GM19239 (cell line): ENCODE measurements around the gene WNT7B.

Experiments used
- DNase-seq: peaks from one replicate; pipeline ENCODE4 v3.0.0; 2011; ENCODE audit warnings: low spot score; ENCODE audit not compliant: insufficient read length
- FAIRE-seq: peaks from 2 replicates; lab custom pipeline; 2011; peaks lifted over from hg19 to GRCh38; lab: Jason Lieb, UNC

Gene WNT7B

DNA sequence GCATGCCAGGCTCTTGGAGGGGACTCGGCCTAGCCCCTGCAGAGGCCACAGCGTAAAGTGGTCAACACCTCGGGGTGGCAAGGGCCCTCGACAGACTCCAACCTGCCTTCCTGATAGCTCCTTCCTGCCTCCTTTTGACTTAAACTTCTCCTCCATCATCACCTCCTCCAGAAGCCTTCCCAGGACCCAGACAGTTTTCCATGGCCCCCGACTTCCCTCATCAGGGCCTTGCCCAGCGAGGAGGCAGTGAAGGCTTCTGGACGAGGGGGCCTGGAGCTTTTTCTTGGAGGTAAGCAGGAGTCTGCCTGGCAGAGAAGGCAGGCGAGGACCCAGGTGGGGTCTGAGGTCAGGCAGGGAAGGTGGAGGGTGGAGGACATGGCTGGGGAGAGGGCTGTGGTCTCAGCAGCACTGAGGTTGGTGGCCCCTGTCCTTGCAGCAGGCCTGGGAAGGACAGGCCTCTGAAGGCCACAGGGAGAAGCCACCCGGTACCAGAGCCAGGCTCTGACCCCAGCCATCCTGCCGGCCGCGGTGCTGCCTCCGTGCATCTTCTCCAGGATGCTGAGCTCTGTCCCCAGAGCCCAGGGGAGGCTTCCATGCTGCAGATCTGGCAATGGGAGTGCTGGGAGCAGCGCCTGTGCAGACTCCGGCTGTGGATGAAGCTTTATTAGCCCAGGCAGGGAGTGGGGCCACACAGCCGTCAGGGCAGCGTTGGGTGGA, 81.4 kb downstream of the WNT7B start:
- DNase-seq, result no peak
- FAIRE-seq, result no peak

DNA sequence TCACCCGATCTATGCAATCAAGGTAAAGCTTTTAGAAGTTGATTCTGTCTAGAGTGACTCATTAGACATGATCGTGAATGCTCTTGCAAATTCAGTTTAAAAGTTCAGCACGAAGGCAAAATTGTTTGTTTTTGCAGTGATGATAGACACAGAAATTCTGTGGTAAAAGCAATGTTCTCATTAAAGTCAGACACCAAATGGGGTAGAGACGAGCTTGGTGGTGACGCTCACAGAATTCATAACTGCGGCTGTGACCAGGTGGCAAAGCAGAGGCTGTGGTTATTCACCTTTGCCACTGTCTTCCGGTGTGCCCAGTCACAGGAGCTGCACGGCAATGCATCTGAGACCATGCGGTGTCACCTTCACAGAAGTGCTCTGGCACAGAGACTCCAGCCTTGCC, 83.4 kb downstream of the WNT7B start:
- DNase-seq (no peak), FAIRE-seq (no peak)

DNA sequence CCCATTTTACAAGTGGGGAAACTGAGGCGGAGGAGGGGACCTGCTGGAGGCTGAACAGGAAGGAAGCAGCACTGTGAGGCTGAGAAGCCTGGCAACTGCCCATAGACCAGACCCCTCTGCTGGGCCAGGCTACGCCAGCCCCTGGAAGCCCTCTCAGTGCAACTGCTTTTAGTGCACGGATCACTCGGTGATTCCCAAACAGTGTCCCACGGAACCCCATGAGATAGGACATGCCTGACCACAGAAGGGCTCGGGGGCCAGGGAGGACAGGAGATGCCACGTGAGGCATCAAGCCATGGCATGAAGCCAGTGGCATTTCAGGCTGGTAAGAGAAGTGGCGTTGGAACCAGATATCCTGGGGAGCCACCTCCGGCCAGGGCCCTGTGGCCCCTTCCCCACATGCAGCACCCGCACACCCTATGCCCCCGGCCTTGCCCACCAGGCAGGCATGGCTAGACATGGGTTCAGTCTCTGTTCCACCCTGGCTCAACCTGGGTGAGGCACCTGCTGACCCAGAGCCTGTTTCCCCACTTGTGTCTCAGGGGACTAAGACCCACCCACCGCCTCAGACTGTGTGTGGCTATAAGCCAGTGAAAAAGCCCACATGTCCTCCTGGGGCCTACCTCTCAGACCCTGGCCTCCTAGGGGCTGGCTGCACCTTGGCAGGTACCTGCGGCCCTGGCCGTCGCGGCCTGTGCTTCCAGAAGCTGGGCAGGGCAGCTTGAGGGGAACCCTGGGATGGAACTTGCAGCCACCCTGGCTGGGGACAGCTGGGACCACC, 84.1 kb downstream of the WNT7B start:
- DNase-seq (no peak), FAIRE-seq (no peak)

DNA sequence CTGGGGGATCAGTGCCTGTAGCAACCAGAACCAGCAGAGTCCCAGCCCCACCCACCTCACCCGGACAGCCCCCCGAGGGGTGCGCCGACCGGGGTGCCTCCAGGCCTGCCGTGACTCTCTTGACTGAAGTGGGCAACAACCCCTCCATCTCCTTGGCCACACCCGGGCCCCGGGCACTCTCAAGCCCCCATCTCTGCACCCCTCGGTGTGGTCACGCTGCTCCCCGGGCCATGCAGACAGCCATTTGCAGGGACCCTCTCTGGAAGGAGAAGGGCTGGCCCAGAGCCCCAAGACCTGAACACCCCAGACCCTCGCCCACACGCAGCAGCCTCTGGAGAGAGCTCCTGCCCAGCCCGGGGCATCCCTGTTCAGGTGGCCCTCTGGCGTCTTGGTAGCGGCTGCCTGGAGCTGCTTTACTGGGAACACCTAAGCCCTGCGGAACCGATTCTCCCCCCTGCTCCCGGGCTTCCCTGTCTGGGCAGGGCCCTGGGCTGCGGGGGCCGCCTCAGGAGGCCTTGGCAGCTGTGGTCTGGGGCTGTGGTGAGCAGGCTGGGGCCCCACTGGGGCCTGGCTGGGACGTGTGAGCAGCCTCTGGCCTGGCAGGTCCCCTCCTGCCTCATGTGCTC, 84.9 kb downstream of the WNT7B start:
- FAIRE-seq (no peak), DNase-seq (no peak)

DNA sequence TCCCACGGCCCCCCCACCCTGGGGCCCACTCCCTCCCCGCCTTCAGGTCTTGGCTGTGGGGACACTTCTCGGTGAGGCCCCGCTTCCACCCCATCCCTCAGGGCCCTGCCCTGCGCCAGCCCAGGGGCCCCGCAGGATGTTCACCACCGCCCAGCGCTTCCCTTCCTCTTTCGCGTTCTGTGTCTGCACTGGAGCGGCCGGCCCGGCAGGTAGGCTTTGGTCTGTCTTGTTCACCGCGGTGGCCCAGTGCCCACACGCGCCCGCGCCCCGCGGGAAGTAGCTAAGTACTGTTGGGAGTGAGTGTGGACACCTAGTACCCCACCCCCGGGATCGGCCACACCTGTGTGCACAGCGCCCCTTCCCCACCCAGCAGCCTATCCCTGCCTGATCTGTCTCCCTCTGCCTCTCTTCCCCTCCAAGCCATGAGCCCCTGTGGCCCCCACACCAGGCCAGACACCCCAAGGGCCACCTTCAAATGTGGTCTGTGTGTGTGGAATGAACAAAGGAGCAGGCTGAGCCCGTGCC, 85.4 kb downstream of the WNT7B start:
- no peak for DNase-seq
- FAIRE-seq, result no peak

DNA sequence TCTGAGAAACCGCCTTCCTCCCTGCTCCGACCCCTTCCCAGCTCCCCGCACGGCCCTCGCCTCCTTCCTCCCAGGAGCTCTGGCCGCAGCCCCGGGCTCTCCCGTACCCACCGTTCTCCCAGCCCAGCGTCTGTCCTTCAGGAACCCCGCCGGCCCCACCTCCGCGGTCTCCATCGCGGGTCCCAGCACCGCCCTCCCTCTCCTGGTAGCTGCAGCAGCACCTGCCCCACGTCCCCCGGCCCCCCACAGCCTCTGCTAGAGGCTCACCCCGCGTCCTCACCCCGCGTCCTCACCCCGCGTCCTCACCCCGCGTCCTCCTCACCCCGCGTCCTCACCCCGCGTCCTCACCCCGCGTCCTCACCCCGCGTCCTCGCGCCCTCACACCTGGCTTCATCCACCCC, 85.9 kb downstream of the WNT7B start:
- FAIRE-seq (no peak), DNase-seq (no peak)

DNA sequence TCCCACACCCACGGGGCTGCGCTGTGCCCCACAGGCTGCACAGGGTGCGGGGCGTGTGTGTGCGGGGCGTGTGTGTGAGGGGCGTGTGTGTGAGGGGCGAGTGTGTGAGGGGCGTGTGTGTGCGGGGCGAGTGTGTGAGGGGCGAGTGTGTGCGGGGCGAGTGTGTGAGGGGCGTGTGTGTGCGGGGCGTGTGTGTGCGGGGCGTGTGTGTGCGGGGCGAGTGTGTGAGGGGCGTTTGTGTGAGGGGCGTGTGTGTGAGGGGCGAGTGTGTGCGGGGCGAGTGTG, 86.7 kb downstream of the WNT7B start:
- DNase-seq, result no peak
- no peak for FAIRE-seq

DNA sequence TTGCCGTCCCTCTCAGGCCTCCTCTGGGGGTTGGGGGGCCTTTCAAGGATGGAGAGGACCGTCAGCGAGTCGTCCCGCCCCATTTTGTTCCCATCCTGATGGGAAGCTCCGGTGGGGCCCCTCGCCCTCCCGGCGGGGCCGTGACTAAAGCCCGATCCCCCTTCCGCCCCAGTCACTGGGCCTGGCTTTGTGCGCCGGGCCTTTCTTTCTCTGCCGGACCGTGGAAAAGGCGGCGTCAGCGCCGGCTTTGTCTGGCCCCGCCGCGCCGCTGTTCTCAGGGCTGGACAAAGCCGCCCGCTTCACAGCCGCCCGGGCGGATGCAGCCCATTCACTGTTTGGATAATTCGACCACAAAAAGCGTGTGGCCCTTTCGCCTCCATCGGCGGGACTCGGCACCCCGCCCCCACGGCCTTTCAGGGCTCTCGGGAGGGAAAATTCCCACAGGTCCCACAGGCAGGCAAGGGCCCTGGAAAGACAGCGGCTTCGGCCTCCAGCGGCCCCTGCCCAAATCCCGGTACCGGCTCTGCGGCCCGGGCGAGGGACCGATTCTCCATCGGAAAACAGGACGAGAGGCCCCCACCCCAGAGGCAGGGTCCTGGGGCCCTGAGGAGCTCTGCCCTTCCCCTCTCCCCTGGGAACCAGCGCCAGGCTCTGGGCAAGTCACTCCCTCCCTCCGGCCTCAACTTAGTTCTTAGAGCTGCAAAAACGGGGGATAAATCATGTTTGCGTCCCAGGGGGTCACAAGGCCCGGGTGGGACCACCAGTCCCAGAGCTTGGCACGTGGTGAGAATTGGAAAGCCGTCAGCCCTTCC, 87.2 kb downstream of the WNT7B start:
- no peak for FAIRE-seq
- no peak for DNase-seq

DNA sequence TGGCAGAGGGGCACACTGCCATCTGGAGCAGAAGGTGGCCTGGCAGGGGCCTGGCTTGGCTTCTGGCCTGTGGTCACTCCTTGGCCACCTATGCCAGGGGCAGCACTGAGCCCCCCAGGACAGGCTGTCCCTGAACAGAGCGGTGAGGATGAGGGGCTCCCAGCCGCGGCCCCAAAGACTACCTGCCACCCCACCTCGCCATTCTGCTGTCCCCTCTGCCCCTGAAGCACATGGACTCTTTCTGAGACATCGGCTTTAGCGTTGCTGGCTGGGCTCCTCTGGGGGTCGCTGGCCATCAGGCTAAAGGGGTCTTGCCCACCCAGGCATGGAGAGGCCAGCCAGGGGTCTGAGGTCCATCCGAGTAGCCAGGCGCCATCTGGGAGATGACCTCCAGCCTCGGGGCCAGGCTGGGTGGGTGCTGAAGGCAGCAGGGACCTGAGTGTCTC, 87.8 kb downstream of the WNT7B start:
- no peak for DNase-seq
- no peak for FAIRE-seq

DNA sequence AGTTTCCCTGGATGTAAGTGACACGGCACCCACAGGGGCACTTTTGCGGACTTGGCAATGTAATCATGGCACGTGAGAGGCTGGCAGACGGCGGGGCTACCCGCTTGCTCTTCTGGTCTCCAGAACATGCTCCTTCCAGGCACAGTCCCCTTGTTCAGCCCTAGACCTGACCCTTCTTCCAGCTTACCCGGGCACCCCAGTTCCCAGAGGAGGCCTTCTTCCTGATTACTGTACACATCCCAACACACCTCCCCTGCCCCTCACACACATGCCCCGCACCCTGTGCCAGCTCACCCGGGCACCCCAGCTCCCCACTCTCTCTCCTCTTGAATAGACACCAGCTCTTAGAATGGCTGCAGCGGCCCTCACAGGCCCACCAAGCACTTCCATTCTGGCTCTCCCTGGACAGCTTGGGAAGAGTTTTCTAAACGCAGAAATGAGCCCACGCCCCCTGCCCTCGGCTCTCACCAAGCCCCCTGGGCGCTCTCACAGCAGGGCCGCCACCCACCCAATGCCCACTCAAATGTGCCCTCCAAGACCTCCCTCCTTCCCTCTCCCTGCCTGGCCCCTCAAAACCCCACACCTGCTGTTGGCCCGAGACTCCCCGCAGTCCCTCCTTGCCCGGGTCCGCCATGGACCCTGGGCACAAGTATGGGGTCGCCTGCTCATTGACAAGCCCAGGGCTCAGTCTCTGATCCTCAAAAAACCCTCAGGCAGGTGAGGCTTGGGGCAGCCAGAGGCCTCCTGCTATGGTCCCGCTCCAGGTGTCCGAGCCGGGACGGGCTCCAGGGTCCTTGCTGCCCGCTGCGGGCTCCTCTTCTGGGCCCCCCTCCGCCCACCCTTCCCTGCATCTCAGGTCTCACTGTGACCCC, 88.5 kb downstream of the WNT7B start:
- FAIRE-seq (no peak), DNase-seq (no peak)

DNA sequence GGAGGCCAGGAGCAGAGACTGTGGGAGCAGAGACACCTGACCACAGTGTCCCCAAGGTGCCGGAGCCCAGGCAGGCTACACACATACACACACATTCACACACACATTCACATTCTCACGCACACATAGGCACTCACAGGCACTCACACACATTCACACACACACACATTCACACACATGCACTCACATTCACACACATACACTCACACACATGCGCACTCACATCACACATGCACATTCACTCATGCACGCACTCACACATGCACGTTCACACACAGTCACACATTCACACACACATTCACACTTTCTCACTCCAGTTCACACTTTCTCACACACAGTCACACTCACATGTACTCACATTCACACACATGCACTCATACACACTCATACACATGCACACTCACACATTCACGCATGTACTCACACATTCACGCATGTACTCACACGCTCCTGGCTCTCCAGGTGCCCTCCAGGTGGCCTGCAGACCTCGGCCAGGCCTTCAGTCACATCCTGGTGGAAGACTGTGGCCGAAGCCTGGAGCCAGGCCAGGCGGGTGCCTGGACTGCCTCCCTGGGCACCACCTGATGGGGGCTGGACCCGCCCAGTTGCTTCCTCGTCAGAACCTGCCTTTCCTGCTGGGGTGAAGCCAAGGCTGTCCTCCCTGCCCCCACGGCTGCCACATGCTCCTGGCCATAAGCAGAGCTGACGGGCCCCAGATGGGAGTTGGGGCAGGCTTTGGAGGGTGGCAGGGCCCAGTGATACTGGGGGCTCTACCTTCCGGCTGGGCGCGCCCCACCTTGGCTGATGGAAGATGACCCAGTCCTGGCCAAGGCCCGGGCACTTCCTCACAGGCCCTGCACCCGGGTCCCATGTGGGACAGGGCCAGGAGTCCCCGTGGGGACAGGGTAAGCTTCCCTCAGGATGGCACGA, 89.5 kb downstream of the WNT7B start:
- FAIRE-seq (no peak), DNase-seq (no peak)

DNA sequence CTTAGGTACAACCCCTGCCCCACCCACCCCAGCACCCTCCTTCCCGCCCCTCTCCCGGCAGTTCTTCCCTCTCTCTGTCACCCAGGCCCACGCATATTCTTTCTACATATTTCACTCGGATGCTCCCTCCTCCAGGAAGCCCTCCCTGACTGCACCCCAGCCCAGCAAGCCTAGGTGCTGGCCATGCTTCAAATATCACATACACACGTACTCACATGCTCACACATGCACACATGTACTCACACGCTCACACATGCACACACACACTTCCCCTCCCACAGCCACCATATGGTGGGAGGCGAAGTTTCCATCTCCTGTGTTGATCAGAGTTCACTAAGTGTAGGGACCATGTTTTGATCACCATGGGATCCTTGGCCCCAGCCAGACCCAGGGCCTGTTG, 90.4 kb downstream of the WNT7B start:
- DNase-seq (no peak), FAIRE-seq (no peak)

DNA sequence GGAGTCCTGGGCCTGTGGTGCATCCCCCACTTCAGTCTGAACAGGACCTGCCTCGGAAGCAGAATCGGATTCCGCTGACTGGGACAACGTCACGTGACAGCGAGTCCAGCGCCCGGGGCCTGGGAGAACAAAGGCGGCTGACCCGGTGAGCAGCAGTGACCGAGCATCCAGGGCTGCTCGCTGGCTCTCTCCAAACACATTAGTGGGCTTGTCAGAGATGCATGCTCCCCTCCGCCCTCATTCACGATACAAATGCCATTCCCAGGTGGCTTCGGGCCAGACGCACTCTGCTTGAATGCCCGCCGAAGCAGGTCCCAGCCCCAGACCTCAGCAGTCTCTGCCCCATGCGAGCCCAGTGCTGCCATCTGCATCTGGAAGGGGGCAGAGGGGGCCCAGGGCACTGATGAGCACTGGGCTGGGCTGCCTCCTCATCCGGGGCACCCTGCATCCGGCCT, 91.0 kb downstream of the WNT7B start:
- DNase-seq (no peak), FAIRE-seq (no peak)

DNA sequence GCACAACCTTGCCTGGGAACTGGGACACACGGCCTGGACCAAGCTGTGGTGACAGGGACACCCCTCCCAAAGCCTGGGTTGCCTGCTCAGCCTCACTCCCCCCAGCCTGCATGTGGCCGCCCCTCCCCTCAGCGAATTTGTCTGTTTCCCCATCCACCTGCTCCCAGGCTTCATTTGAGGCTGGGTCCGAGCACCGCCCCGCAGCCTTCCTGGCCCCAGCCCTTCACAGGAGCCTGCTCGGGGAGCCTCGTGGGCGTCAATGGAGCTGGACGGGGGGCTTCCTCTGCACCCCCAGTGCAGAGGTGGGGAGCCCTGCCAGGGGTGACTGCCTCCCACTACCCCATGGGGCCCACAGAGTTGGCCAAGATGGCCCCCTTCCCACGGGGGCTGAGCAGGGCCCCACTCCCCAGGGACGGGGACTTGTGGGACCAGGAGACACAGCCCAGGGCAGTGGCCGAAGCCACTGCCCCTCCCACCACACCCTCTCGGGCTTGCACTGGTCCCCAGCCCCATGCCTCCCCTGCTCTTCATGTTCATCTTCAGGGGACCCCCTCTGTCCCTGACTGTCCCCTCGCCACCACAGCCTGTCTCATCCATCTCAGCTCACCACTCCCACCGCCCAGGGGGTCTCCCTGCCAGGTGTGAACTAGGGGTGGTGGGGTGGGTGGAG, 91.7 kb downstream of the WNT7B start:
- DNase-seq, result no peak
- no peak for FAIRE-seq

DNA sequence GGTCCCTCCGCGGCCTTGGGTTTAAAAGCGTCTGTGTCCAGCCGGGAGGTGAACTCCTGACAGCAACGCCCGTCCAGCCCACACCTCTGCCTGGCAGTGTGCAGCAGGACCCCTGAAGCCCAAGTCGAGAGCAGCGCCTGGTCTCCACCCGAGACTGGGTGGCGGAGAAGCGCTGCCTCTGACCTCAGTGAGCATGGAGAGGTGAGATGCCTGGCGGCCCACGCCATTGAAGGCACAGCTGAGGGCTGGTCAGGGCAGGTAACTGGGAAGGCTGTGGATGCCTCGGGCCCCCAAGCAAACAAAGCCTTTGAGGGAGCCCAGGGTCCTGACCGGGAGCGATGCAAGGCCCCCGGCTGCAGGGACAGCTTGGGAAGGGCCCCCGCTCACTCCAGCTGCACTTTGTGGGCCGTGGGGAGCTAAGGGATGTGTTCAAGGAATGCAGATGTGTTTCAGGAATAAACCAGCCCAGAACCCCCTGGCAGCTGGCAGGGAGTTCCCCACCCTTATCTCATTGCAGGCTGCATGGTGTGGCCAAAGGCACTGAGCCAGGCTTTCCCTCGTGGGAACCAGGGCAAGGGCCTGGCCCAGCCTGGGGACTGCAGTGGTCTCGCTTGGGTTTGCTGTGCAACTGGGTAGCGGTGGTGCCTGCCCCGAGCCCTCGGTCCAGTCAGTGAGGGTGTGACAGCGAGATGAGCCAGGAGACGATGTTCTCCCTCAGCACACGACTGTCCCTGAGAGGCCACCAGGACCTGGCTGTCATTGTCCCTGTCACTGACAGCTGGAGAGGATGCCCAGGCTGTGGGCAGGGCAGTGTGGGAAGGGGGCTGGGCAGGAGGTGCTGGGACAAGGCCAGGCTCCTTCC, 92.5 kb downstream of the WNT7B start:
- no peak for DNase-seq
- FAIRE-seq, result no peak

DNA sequence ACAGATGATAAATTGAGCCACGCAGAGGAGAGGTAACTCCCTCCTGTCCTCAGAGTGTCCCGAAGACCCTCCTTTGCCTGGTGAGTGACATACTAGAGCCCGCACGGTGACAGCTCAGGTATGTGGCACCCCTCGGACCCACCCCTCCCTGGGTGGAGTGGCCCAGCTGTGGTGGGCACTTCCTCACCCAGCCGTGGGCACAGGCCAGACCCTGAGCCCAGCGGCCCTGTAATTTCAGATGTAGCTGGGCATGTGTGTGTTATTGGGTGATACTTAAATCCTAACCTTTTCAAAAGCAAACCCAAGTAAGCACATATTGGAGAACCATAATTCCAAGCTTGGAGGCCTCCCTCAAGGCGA, 93.2 kb downstream of the WNT7B start:
- DNase-seq, result no peak
- FAIRE-seq, result no peak
